ENCODE results near the gene RGS11. TPM values are rescaled to one million over a fixed set of nuclear protein-coding genes. Genes with fewer than 3 reads are reported as not detected.

RGS11 gene
- total and polyA plus RNA-seq, 2 experiments from 2014 or later, result 0.74 to 1.8 TPM

DNA sequence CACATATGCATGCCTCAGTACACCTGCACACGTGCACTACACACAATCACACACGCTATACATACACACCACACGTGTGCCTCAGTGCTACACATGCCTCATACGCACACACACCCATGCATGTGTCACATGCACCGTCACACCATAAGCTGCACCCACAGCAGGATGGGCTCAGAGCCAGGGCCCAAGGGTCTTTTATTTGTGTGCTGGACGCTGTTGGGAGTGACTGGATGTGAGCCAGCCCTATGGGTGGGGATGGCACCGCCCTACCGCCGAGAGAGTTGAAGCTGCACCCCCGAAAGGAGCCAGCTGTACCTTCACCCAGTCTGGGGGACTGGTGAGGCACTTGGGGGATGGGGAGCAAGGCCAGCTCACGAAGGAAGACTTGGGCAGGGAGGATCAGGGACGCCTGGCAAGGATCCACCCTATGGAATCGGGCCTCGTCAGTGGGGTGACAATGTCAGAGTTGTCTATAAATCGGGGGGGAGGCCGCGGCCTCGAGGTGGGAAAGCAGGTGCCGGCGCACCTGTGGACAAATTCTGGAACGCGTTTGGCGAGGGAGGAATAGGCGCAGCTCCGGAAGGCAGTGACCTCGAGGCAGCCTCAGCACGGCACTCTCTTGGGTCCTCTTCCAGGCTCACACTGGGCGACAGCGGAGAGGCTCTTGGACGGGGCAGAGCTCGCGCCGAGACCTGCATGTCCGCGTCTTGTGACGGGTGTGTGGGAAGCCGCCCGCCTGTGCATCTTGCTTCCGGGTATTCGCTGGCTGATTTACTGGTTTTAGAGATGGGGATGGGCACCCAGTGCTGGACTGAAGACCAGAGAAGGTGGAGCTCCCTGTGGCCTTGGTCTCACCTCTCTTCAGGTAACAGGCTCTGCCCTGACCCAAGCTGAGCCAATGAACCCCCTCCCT lies 7.3 kb downstream of the RGS11 start (continued):
- TF ChIP-seq, protein P1, sequence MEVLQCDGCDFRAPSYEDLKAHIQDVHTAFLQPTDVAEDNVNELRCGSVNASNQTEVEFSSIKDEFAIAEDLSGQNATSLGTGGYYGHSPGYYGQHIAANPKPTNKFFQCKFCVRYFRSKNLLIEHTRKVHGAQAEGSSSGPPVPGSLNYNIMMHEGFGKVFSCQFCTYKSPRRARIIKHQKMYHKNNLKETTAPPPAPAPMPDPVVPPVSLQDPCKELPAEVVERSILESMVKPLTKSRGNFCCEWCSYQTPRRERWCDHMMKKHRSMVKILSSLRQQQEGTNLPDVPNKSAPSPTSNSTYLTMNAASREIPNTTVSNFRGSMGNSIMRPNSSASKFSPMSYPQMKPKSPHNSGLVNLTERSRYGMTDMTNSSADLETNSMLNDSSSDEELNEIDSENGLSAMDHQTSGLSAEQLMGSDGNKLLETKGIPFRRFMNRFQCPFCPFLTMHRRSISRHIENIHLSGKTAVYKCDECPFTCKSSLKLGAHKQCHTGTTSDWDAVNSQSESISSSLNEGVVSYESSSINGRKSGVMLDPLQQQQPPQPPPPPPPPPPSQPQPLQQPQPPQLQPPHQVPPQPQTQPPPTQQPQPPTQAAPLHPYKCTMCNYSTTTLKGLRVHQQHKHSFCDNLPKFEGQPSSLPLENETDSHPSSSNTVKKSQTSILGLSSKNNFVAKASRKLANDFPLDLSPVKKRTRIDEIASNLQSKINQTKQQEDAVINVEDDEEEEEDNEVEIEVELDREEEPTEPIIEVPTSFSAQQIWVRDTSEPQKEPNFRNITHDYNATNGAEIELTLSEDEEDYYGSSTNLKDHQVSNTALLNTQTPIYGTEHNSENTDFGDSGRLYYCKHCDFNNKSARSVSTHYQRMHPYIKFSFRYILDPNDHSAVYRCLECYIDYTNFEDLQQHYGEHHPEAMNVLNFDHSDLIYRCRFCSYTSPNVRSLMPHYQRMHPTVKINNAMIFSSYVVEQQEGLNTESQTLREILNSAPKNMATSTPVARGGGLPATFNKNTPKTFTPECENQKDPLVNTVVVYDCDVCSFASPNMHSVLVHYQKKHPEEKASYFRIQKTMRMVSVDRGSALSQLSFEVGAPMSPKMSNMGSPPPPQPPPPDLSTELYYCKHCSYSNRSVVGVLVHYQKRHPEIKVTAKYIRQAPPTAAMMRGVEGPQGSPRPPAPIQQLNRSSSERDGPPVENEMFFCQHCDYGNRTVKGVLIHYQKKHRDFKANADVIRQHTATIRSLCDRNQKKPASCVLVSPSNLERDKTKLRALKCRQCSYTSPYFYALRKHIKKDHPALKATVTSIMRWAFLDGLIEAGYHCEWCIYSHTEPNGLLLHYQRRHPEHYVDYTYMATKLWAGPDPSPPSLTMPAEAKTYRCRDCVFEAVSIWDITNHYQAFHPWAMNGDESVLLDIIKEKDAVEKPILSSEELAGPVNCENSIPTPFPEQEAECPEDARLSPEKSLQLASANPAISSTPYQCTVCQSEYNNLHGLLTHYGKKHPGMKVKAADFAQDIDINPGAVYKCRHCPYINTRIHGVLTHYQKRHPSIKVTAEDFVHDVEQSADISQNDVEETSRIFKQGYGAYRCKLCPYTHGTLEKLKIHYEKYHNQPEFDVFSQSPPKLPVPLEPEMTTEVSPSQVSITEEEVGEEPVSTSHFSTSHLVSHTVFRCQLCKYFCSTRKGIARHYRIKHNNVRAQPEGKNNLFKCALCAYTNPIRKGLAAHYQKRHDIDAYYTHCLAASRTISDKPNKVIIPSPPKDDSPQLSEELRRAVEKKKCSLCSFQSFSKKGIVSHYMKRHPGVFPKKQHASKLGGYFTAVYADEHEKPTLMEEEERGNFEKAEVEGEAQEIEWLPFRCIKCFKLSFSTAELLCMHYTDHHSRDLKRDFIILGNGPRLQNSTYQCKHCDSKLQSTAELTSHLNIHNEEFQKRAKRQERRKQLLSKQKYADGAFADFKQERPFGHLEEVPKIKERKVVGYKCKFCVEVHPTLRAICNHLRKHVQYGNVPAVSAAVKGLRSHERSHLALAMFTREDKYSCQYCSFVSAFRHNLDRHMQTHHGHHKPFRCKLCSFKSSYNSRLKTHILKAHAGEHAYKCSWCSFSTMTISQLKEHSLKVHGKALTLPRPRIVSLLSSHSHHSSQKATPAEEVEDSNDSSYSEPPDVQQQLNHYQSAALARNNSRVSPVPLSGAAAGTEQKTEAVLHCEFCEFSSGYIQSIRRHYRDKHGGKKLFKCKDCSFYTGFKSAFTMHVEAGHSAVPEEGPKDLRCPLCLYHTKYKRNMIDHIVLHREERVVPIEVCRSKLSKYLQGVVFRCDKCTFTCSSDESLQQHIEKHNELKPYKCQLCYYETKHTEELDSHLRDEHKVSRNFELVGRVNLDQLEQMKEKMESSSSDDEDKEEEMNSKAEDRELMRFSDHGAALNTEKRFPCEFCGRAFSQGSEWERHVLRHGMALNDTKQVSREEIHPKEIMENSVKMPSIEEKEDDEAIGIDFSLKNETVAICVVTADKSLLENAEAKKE (CRISPR knock-in tag; IDR thresholded peaks at IDR 0.05), result no peak
- TF ChIP-seq ZNF331 (CRISPR knock-in tag; IDR thresholded peaks at IDR 0.05; ENCODE audit: low read depth) (no peak), STAT1 (IDR thresholded peaks at IDR 0.05; ENCODE audit: unreplicated experiment) (no peak), ZNF114 (CRISPR knock-in tag; IDR thresholded peaks at IDR 0.05) (no peak), POLR2AphosphoS5 (IDR thresholded peaks at IDR 0.05; ENCODE audit: low read depth) (no peak), NANOG (IDR thresholded peaks at IDR 0.05; ENCODE audit: borderline replicate concordance) (no peak), CREB1 (CRISPR knock-in tag; IDR thresholded peaks at IDR 0.05; ENCODE audit: low read depth) (no peak), EZH2phosphoT487 (IDR thresholded peaks at IDR 0.05; ENCODE audit: unreplicated experiment) (no peak)
- TF ChIP-seq, protein P2, sequence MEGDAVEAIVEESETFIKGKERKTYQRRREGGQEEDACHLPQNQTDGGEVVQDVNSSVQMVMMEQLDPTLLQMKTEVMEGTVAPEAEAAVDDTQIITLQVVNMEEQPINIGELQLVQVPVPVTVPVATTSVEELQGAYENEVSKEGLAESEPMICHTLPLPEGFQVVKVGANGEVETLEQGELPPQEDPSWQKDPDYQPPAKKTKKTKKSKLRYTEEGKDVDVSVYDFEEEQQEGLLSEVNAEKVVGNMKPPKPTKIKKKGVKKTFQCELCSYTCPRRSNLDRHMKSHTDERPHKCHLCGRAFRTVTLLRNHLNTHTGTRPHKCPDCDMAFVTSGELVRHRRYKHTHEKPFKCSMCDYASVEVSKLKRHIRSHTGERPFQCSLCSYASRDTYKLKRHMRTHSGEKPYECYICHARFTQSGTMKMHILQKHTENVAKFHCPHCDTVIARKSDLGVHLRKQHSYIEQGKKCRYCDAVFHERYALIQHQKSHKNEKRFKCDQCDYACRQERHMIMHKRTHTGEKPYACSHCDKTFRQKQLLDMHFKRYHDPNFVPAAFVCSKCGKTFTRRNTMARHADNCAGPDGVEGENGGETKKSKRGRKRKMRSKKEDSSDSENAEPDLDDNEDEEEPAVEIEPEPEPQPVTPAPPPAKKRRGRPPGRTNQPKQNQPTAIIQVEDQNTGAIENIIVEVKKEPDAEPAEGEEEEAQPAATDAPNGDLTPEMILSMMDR (conservative IDR thresholded peaks at IDR 0.05; ENCODE audit: low read depth in 2 of 2), result no peak
